Suprapubic skin (tissue), 4 donors: ENCODE measurements around the gene FBXW9. TPM values are rescaled to one million over a fixed set of nuclear protein-coding genes. Genes with fewer than 3 reads are reported as not detected.
A peak's percentile ranks its signal among the peaks of the same experiment; 100 is the strongest.

Source experiments
- DNase-seq, 2 donors: peaks; one replicate each; pipeline ENCODE4 v3.0.0-alpha.2; 2019; ENCODE audit warnings: low spot score in 2 of 2
- H3K27ac ChIP-seq: fragments of 200-600 bp; sonication (generic); one replicate; pipeline ENCODE4 v1.5.1; 2019
- H3K27me3 ChIP-seq: fragments of 200-600 bp; sonication (generic); one replicate; pipeline ENCODE4 v1.5.1; 2019
- H3K36me3 ChIP-seq: fragments of 200-600 bp; sonication (generic); one replicate; pipeline ENCODE4 v1.5.1; 2019
- H3K4me1 ChIP-seq: fragments of 200-600 bp; sonication (generic); one replicate; pipeline ENCODE4 v1.5.1; 2019
- H3K4me3 ChIP-seq: fragments of 200-600 bp; sonication (generic); one replicate; pipeline ENCODE4 v1.5.1; 2019; ENCODE audit warnings: mild to moderate bottlenecking
- H3K9me3 ChIP-seq: fragments of 200-600 bp; sonication (generic); one replicate; pipeline ENCODE4 v1.5.1; 2019
- CTCF ChIP-seq, 2 donors: fragments of 200-600 bp in 1 of 2; fragments of 450-650 bp in 1 of 2; sonication (generic) in 1 of 2; IDR thresholded peaks; one replicate each; pipeline ENCODE4 v1.5.1; 2016 to 2019; ENCODE audit warnings: antibody characterized with exemption in 2 of 2, mild to moderate bottlenecking in 1 of 2, moderate library complexity in 1 of 2
- EP300 ChIP-seq: sonication (generic); formaldehyde crosslinking; IDR thresholded peaks from one replicate; pipeline ENCODE4 v1.6.1; 2017; ENCODE audit warnings: antibody characterized with exemption
- POLR2A ChIP-seq, 2 donors: fragments of 450-650 bp; IDR thresholded peaks; one replicate each; pipeline ENCODE4 v1.6.1; 2017; ENCODE audit warnings: antibody characterized with exemption in 2 of 2, mild to moderate bottlenecking in 2 of 2, moderate library complexity in 2 of 2
- POLR2AphosphoS5 ChIP-seq, 3 donors: sonication (generic); formaldehyde crosslinking; IDR thresholded peaks; one replicate each; pipeline ENCODE4 v1.6.1; 2017; ENCODE audit warnings: antibody characterized with exemption in 3 of 3
- WGBS: methylation state at CpG from one replicate; pipeline ENCODE4 v1.1.5; 2018; 5-methylcytosine and 5-hydroxymethylcytosine counted together
- total RNA-seq, 4 donors: library from RNA; depleted of rRNA; stranded (reverse); fragments of >200 nt; gene quantifications; one replicate each; pipeline ENCODE4 v1.1.0, GENCODE V29; 2016

The FBXW9 gene
- total RNA-seq, 4 donors from 2014 or later = 9.7 to 13.7 (median 12.3) TPM

DNA sequence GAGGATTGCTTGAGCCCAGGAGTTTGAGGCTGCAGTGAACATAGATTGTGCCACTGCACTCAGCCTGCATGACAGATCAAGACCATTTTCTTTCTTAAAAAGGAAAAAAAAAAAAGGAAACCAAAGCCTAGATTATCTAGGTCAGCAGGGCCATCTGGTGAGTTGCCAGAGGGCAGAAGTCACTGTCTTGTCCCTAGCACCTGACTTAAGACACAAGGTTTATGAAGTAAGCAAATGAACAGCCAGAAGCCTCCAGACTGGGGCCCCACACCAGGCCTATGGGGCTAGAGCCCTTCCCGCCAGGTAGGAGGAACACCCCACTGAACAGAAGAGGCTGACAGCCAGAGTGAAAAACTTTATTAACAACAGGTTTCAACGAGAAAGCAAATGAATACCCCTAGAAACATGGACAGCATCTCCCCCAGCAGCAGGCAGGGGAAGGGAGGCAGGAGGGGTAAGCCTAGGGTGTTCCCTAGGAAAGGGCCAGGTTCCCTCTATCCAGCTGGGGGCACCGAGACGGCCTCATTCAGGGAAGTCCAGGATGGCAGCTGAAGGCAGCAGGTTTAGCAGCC, 28.6 kb downstream of the FBXW9 start:
- TF ChIP-seq POLR2AphosphoS5 (IDR thresholded peaks at IDR 0.05) (no peak), CTCF (IDR thresholded peaks at IDR 0.05) (no peak), POLR2A (IDR thresholded peaks at IDR 0.05) (no peak), EP300 (no peak)
- Histone ChIP-seq H3K27me3 (no peaks in the 10 kb centered on the region), H3K4me3 (peak overlapping the region; percentile 91), H3K4me1 (peaks cover 46% of the 10 kb centered on the region), H3K9me3 (no peaks in the 10 kb centered on the region), H3K36me3 (peaks cover 35% of the 10 kb centered on the region), H3K27ac (no peak overlapping the region)
- 55% methylated on average over 4 of the region's 4 CpGs for WGBS
- DNase-seq = peak in 1 of 2 donors; percentile 52

DNA sequence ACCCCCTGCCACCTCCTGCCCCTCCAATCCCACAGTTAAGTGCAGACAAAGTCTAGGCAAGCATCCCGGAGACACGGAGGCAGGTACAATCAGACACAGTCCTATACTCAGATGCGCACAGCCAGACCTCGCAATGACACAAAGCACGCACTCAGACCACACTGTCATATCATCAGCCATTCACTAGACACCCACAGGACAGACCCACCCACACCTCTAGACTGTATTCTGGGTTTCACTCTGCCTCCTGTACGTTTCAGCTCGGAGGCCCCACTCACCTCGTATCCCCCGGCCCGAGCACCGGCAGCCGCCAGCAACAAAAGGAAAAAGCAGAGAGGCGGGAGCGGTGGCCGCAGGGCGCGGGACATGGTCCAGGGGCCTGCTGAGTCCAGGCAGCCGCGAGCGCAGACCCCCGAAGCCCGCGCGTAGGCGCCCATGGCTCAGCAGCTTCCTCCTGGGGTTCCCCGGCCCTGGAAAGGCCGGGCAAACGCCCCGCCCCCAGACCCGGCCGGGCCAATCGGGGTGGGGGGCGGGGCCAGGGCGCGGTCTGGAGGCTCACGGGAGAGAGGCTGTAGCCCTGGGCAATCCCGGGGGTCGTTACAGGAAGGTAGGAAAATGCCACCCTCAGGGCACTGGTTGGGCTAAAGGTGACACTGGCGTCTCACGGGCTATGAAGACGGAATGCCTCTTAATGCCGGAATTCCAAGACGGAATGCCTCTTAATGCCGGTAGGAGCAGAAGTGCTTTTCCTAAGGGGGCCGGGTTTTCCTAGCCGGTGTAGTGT, 30.0 kb downstream of the FBXW9 start, which contains the start of the genes MAN2B1 and WDR83:
Gene MAN2B1, minus strand, starts transcription at position 478 of the 784 bp plus-strand sequence. Its CDS starts 41 bp downstream, at position 437.
Gene WDR83, plus strand, starts transcription at position 543 of the 784 bp plus-strand sequence. CDS start 2,984 bp downstream, outside the sequence.
- Histone ChIP-seq H3K9me3 (no peaks in the 10 kb centered on the region), H3K27ac (peak within 1 kb of the TSS; percentile 69), H3K27me3 (no peaks in the 10 kb centered on the region), H3K36me3 (peaks cover 41% of the 10 kb centered on the region), H3K4me1 (peaks cover 46% of the 10 kb centered on the region), H3K4me3 (peak within 1 kb of the TSS; percentile 83)
- TF ChIP-seq CTCF (IDR thresholded peaks at IDR 0.05) (no peak), POLR2AphosphoS5 (IDR thresholded peaks at IDR 0.05) (no peak), EP300 (no peak), POLR2A (IDR thresholded peaks at IDR 0.05) (no peak)
- 2% methylated on average over 25 of the region's 46 CpGs for WGBS
- DNase-seq = peak in 1 of 2 donors; percentile 85

GRCh38 chr19:12665671-12666264, 30.7 kb downstream of the FBXW9 start:
- DNase-seq = peak in 1 of 2 donors; percentile 60
- H3K27ac ChIP-seq = no peak overlapping the region
- no peaks in the 10 kb centered on the region for H3K27me3 ChIP-seq
- TF ChIP-seq CTCF (IDR thresholded peaks at IDR 0.05) (no peak), EP300 (no peak), POLR2AphosphoS5 (IDR thresholded peaks at IDR 0.05) (no peak), POLR2A (IDR thresholded peaks at IDR 0.05) (no peak)
- H3K36me3 ChIP-seq = peaks cover 48% of the 10 kb centered on the region
- H3K9me3 ChIP-seq = no peaks in the 10 kb centered on the region
- WGBS = 44% methylated on average over 8 of the region's 12 CpGs
- H3K4me1 ChIP-seq = peaks cover 43% of the 10 kb centered on the region
- H3K4me3 ChIP-seq = peak overlapping the region; percentile 83

DNA sequence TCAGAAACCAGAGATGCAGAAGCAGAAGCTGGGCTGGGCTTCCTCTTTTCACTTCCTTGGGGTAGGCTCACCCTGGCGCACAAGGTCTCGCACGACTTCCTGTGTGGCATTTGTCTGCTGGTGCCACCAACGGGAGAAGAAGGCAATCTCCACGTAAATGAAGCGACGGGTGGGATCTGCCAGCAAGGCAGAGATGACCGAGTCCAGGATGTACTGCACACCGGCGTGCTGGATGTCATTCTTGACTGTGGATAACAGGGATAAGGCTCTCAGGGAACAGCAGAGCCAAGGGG, 31.2 kb downstream of the FBXW9 start:
- H3K36me3 ChIP-seq = peaks cover 51% of the 10 kb centered on the region
- 83% methylated on average over 10 of the region's 10 CpGs for WGBS
- H3K27ac ChIP-seq = no peak overlapping the region
- TF ChIP-seq POLR2AphosphoS5 (IDR thresholded peaks at IDR 0.05) (no peak), EP300 (no peak), POLR2A (IDR thresholded peaks at IDR 0.05) (no peak), CTCF (IDR thresholded peaks at IDR 0.05) (no peak)
- peaks cover 37% of the 10 kb centered on the region for H3K4me1 ChIP-seq
- no peaks in the 10 kb centered on the region for H3K27me3 ChIP-seq
- peak in 1 of 2 donors; percentile 67 for DNase-seq
- H3K9me3 ChIP-seq = no peaks in the 10 kb centered on the region
- peak overlapping the region; percentile 83 for H3K4me3 ChIP-seq
